IPS-NIHi11 (cell line): ENCODE data around the gene SMARCAD1.
"Not testable (repeated sequence)": the region's sequence is repeated elsewhere in the genome, so short reads cannot be mapped to it uniquely, and the experiment has no call there.

Experiments
- DNase-seq: peaks from one replicate; pipeline ENCODE4 v3.0.0; 2012; ENCODE audit warnings: mixed read lengths, low spot score

The SMARCAD1 gene

DNA sequence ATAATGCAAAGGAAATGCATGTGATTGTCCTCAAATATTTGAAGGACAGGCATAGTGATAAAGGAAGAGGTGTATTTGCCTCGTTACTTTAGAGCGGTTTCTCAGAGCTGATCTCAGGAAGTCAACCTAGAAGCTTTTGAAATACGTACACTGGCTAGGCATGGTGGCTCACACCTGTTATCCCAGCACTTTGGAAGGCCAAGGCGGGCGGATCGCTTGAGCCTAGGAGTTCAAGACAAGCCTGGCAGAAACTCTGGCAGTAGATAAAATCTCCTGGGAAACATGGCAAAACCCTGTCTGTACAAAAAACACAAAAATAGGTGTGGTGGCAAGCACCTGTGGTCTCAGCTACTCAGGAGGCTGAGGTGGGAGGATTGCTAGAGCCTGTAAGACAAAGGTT lies 24.9 kb downstream of the SMARCAD1 start:
- no peak for DNase-seq

GRCh38 chr4:94235825-94236224 lies 28.2 kb downstream of the SMARCAD1 start:
- DNase-seq, result no peak

GRCh38 chr4:94237271-94237670 lies 29.6 kb downstream of the SMARCAD1 start:
- DNase-seq, result no peak

- DNase-seq, result no peak
Observed at GRCh38 chr4:94238160-94238559, 30.5 kb downstream of the SMARCAD1 start.

- no peak for DNase-seq
Observed at GRCh38 chr4:94240384-94240783, 32.7 kb downstream of the SMARCAD1 start.

DNA sequence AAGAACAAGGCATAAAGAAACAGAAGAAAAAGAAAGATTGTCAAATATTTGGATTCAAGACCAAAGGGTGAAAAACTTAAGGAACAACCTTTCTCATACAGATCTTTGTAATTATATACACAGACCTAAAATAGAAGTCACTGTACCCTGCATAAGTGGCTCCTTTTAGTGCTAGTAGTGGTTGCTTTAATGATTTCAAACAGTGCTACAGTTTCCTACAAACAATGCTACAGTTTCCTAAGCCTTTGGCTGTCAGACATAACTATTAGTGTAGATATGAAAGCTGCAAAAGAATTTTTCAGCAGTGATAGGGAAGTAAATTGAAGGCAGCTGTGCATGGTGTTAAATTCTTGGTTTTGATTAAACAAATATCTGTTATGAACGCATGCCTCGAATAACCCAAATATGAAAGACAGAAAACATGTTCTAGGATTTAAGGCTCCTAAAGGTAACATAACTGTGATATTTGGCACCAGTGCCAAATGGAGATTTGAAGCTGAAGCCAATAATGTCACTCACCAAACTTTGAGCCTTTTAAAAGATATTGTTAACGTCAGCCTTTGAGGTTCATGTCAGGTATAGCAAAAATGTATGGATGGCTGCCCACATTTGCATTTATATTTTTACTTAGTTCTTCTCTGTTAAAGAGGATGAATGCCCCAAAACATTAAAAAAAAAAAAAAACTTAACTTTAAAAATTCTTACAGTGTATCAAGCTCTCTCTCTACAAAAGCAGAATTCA lies 36.6 kb downstream of the SMARCAD1 start:
- DNase-seq, result no peak

DNA sequence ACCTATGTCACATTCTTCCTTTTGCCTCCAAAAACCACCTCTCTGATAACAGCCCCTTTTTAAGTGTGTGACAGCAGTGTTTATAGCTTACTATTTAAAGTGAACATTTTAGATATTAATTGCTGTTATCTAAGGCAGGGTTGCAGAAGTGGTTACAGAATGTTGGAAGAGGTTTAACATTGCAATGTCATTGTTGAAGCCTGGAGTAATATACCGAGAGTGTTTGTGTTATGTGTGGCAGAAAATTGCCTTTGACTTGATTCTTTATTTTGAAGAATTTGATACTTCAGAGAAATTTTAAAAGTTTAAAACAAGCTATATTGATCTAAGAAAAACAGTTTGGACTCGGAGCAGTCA lies 37.1 kb downstream of the SMARCAD1 start:
- no peak for DNase-seq

DNA sequence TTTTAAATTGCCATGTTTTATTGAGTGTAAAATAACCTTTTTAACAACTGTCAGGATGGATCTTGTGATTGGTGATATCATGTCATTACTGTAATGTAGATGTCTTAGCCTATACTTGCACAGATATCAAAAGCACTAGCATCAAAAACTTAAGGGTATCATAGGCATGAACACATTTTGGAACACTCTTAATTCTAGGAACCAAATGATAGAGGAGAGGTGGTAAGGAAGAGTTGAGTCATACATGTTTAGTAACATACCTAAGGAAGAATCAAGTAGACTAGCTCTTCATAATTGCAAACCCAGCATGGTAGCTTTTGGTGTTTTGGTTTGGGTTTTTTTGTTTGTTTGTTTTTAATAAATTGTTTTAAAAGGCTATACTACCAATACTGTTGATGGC lies 43.4 kb downstream of the SMARCAD1 start:
- no peak for DNase-seq

- DNase-seq, result no peak
Observed at GRCh38 chr4:94253036-94253435, 45.4 kb downstream of the SMARCAD1 start.

- DNase-seq, result no peak
Observed at GRCh38 chr4:94256144-94256783, 48.6 kb downstream of the SMARCAD1 start.

GRCh38 chr4:94256828-94257227 lies 49.2 kb downstream of the SMARCAD1 start:
- DNase-seq, result no peak

DNA sequence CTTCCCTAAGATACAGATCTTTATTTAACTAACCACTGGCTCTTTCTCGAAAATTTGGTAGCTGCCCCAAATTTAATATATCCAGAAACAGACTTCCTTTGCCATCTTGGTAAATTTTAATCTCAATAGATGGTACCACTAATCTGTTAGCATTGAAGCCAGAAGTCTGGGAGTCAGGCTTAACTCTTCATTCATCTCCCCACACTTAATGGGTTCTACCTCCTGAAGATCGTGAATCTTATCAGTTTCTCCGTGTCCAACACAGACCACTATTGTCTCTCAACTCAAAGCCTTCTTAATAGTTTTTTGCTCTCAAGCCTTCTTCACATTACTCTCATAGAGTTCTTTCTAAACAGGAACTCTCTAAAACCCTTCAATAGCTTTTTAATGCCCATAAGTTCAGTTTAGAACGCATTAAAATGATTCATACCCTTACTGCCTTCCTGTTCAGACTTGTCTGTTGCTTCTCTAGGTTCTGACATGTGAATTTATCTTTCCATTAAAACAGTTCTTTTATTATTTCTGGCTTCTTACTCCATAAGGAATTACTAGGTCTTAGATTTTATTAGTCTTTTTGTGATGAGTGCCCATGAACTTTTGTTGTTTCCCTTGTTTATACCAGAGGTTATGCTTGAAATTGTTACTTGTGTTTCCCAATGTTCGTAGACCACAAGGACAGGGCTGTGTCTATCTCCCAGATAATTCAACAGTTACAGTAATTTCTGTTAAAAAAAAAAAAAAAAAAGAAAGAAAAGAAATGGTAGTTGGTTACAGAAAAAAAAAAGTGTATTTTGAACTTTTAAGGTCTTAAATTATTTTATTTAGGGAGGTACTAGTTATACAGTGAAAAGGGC lies 54.7 kb downstream of the SMARCAD1 start:
- DNase-seq, result no peak

DNA sequence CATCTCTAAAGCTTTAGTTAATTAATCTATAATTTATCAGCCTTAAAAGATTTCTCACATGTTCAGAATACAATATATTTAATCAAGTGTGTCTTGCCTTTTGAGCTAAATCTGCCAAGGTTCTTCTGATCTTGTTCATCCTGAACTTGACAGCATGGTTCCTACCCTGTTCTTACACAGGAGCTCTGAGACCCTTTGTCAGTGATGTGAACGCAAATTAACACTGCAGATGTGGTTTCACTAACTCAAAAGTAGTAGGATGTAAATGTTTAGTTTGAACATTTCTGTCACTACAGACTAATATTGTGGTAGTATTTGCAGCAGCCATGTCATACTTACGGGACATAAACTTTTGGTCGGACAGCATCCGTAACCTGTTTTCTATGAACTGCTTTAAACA lies 59.4 kb downstream of the SMARCAD1 start:
- DNase-seq, result no peak

DNA sequence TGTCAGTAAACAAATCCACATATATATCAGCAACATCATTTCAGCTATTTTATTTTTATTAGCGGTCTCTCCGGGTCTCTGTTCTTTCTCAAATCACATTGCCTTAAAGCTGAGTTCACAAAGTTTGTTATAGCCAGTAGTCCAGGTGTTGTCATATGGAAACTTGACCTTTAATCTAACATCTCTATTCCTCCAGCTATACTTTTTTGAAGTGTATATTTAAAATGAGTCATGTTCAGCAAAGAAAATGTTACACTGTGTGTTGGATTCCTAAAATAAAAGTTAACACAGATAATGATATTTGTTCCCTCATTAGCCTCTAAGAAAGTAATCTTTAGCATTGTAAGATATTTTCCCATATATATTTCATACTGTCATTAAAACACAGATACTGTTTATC lies 63.6 kb downstream of the SMARCAD1 start:
- no peak for DNase-seq

- DNase-seq, result no peak
Observed at GRCh38 chr4:94274912-94275311, 67.2 kb downstream of the SMARCAD1 start.

- DNase-seq, result no peak
Observed at GRCh38 chr4:94276204-94276603, 68.5 kb downstream of the SMARCAD1 start.

DNA sequence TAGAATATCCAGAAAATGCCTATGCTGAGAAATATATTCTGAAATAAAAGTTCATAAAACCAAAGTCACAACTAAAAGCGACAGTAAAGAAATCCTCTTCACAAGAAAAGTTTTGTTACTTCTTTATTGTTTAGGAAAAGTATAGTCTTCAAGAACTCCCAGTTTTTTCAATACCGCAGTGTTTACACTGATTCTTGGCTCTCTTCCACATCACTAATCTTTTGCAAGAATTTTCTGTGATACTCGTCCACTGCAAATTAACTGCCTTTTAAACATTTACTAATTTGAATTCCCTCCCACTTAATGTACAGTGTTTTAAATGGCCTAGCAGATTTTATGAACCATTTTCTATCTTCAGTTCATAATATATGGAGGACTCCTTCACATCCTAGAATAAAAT lies 69.9 kb downstream of the SMARCAD1 start:
- no peak for DNase-seq

DNA sequence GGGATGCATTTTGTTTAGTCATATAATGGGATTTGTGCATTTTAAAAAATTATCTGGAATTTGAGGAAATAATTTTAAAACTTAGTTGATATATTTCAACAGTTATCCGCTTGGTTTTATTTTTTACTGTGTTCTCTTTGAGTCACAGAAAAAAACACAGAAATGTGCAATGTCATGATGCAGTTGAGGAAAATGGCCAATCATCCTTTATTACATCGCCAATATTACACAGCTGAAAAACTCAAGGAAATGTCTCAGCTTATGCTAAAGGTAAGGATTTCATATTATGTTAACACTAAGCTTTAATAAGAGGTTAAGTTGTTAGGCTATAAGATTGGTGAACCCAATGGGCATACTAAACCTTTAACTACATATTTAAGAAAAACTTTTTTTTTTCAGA lies 71.1 kb downstream of the SMARCAD1 start:
- DNase-seq, result no peak

DNA sequence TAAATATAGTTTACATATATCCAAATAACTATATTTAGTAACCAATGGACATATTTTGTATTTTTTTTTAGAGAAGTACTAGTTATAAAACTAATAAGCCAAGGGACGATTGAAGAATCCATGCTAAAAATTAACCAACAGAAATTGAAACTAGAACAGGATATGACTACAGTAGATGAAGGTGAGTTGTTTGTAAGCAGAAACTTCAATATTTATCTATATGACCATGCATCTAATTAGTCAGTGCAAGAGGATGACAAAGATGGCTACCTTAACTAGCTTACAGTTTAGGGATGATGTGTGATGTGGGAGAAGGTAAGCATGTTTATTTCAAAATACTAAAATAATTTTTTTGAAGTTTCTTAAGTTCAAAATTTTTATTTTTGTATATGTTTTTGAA lies 77.2 kb downstream of the SMARCAD1 start:
- no peak for DNase-seq

DNA sequence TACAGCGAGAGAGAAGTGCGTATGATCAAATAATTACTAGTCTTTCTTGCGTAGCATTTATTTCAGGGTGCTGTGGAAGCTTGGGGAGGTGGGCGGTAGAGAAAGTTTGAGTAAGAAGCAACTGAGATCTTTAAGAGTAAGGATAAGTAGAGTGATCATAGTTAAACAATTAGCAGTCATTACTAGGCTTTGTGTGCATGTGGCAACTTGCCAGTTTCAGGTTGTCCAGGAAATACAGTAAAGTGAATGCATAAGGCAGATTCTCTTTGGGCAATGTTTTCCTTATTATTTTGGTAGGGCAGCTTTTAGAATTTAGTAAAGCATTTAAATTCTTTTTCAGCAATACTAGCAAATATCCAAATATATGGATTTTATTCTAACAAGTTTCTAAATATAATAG lies 78.0 kb downstream of the SMARCAD1 start:
- no peak for DNase-seq

DNA sequence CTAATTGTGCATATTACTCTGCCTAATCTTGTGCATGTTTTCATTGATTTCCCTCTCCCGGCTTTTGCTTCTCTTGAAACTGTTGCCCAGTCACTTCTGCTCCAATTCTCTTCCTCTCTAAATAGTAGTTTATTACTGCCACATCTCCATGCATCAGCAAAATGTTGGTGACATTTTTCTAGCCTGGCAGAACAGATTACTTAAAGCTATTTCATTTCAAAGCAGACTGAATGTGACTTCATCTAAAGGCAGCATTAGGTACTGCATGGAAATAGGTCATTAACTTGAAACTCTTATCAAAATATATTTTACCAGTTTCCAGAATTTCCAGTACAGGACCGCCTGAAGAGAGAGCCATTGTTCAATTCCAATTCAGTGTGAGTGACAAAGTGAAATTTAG lies 82.6 kb downstream of the SMARCAD1 start:
- no peak for DNase-seq

DNA sequence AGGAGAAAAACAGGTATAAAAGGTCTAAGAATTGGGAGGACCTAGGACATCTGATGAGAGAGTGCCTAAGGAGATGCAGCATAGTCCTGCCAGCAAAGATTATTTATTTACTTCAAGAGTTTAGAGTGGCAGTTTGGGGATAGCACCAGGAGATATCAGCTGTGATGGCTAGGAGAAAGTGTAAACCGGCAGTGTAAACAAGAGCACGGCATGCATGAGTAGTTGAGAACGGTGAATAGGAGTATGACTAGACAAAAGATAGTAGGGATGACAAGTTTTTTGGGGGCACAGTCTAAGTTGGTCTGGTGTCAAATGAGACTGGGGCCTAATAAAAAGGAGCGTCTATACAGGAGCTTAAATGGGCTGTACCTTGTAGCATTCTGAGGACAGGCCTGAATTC lies 86.3 kb downstream of the SMARCAD1 start:
- not testable (repeated sequence) for DNase-seq

- DNase-seq, result not testable (repeated sequence)
Observed at GRCh38 chr4:94295473-94295872, 87.8 kb downstream of the SMARCAD1 start.
